HFFc6 (cell line): ENCODE measurements around the gene AKR7A2. TPM values are rescaled to one million over a fixed set of nuclear protein-coding genes. Genes with fewer than 3 reads are reported as not detected.
A peak's percentile ranks its signal among the peaks of the same experiment; 100 is the strongest.

Experiments
- DNase-seq: peaks from one replicate; pipeline ENCODE4 v3.0.0-alpha.2; 2018
- H3K27ac Mint-ChIP-seq: 2 replicates; pipeline ENCODE4 v1.8.0; 2020; ENCODE audit warnings: mild to moderate bottlenecking, mixed read lengths
- H3K27me3 Mint-ChIP-seq: 2 replicates; pipeline ENCODE4 v1.8.0; 2021; ENCODE audit warnings: mild to moderate bottlenecking, moderate library complexity, mixed read lengths; ENCODE audit not compliant: insufficient read depth
- H3K36me3 Mint-ChIP-seq: 2 replicates; pipeline ENCODE4 v1.8.0; 2021; ENCODE audit warnings: low read depth, mixed read lengths
- H3K4me1 Mint-ChIP-seq: 2 replicates; pipeline ENCODE4 v1.8.0; 2020; ENCODE audit warnings: low read depth, mixed read lengths
- H3K4me3 Mint-ChIP-seq: 2 replicates; pipeline ENCODE4 v1.8.0; 2020; ENCODE audit warnings: mild to moderate bottlenecking, moderate library complexity, mixed read lengths
- H3K9me3 Mint-ChIP-seq: 2 replicates; pipeline ENCODE4 v1.8.0; 2020; ENCODE audit warnings: mild to moderate bottlenecking, mixed read lengths
- CTCF ChIP-seq: fragments of 200-600 bp; sonication (generic); IDR thresholded peaks from 2 replicates; pipeline ENCODE4 v1.5.0; 2021; ENCODE audit warnings: antibody characterized with exemption, mild to moderate bottlenecking
- total RNA-seq, 6 experiments: library from RNA; stranded (reverse); fragmentation: NEBNext Ultra II Directional; extraction: Animal tissue kit (Norgen Biotek cat#: 25700); gene quantifications; 2 replicates in 1 of 6; 3 replicates in 5 of 6; pipeline ENCODE4 v1.2.3, GENCODE V29; 2021

AKR7A2 gene
- total RNA-seq, 6 experiments from 2014 or later, result 62.8 to 74.2 (median 69.4) TPM

GRCh38 chr1:19329188-19329587 is 17.2 kb upstream of the AKR7A2 start:
- peaks cover 3% of the 10 kb centered on the region for H3K4me1 Mint-ChIP-seq

DNA sequence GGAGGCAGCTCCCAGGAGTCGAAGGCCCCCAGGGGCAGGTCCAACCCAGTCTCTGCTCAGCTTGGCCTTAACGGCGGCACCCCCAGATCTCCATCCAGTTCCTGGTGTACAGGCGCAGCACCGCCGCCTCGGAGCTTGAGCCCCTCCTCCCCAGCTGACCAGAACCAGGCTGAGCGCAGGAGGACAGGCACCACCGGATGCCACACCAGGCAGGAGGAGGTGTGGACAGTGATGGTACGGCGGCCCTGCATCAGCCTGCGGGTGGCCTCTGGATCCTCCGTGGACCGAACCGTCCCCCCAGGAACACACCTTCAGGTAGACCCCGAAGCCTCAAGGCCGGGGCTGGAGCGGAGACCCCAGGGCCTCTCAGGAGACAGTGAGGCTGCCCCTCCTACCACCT is 16.5 kb upstream of the AKR7A2 start:
- no peak for TF ChIP-seq CTCF
- no peaks in the 10 kb centered on the region for H3K9me3 Mint-ChIP-seq
- H3K36me3 Mint-ChIP-seq, result no peaks in the 10 kb centered on the region
- peaks cover 22% of the 10 kb centered on the region for H3K27me3 Mint-ChIP-seq
- DNase-seq, result no peak
- H3K4me1 Mint-ChIP-seq, result no peaks in the 10 kb centered on the region
- H3K4me3 Mint-ChIP-seq, result no peak overlapping the region
- no peak overlapping the region for H3K27ac Mint-ChIP-seq

More at GRCh38 chr1:19329188-19329587, 17.2 kb upstream of the AKR7A2 start:
- peaks cover 28% of the 10 kb centered on the region for H3K27me3 Mint-ChIP-seq
- H3K36me3 Mint-ChIP-seq, result no peaks in the 10 kb centered on the region
- no peak overlapping the region for H3K4me3 Mint-ChIP-seq
- no peak for DNase-seq
- no peaks in the 10 kb centered on the region for H3K9me3 Mint-ChIP-seq
- no peak overlapping the region for H3K27ac Mint-ChIP-seq
- no peak for TF ChIP-seq CTCF

DNA sequence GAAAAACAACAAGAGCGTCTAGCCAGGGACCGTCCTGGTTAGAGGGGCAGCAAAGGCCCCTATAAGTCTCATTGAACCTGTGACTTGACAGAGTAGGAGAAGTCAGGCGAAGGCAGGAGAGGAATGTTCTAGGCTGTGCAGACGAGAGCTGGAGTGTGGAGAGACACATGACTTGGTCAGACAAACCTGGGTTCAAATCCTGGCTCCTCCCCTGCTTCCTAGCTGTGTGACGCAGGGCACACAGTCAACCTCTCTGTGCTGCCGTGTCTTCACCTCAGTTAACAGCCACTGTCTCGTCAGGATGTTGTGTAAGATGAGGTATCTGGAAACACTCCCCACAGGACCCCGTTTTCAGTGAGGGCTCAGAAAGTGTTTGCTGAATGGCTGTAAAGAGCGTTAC is 15.8 kb upstream of the AKR7A2 start:
- Mint-ChIP-seq H3K9me3 (no peaks in the 10 kb centered on the region), H3K36me3 (no peaks in the 10 kb centered on the region), H3K27ac (no peak overlapping the region), H3K4me3 (no peak overlapping the region), H3K4me1 (no peaks in the 10 kb centered on the region), H3K27me3 (peaks cover 18% of the 10 kb centered on the region)
- no peak for TF ChIP-seq CTCF
- DNase-seq, result no peak

- no peak overlapping the region for H3K4me3 Mint-ChIP-seq
- no peak for DNase-seq
- no peak for TF ChIP-seq CTCF
- H3K27ac Mint-ChIP-seq, result no peak overlapping the region
- H3K4me1 Mint-ChIP-seq, result no peaks in the 10 kb centered on the region
- H3K36me3 Mint-ChIP-seq, result no peaks in the 10 kb centered on the region
- no peaks in the 10 kb centered on the region for H3K9me3 Mint-ChIP-seq
- H3K27me3 Mint-ChIP-seq, result peaks cover 18% of the 10 kb centered on the region
Measured at GRCh38 chr1:19327301-19327700, 15.4 kb upstream of the AKR7A2 start.

- Mint-ChIP-seq H3K9me3 (no peaks in the 10 kb centered on the region), H3K4me1 (no peaks in the 10 kb centered on the region), H3K27ac (0 out of 2 replicates have a peak overlapping the region, but pooled peaks have one; percentile 13), H3K4me3 (no peak overlapping the region), H3K27me3 (peaks cover 18% of the 10 kb centered on the region), H3K36me3 (no peaks in the 10 kb centered on the region)
- no peak for TF ChIP-seq CTCF
- no peak for DNase-seq
Measured at GRCh38 chr1:19326748-19327065, 14.8 kb upstream of the AKR7A2 start.
